Pulmonary artery endothelial cell (primary cell): ENCODE measurements around the gene VMAC. TPM values are rescaled to one million over a fixed set of nuclear protein-coding genes. Genes with fewer than 3 reads are reported as not detected.
"Not testable (repeated sequence)": the region's sequence is repeated elsewhere in the genome, so short reads cannot be mapped to it uniquely, and the experiment has no call there.

Experiments
- DNase-seq: peaks from one replicate; pipeline ENCODE4 v3.0.0-alpha.2; 2011; ENCODE audit warnings: low read depth, low spot score
- total RNA-seq: library from RNA; depleted of rRNA; stranded (reverse); fragments of >200 nt; gene quantifications from 2 replicates; pipeline ENCODE4 v1.2.3, GENCODE V29; 2014

The VMAC gene
- total RNA-seq, 1 donor from 2014 or later: 4.4 TPM

DNA sequence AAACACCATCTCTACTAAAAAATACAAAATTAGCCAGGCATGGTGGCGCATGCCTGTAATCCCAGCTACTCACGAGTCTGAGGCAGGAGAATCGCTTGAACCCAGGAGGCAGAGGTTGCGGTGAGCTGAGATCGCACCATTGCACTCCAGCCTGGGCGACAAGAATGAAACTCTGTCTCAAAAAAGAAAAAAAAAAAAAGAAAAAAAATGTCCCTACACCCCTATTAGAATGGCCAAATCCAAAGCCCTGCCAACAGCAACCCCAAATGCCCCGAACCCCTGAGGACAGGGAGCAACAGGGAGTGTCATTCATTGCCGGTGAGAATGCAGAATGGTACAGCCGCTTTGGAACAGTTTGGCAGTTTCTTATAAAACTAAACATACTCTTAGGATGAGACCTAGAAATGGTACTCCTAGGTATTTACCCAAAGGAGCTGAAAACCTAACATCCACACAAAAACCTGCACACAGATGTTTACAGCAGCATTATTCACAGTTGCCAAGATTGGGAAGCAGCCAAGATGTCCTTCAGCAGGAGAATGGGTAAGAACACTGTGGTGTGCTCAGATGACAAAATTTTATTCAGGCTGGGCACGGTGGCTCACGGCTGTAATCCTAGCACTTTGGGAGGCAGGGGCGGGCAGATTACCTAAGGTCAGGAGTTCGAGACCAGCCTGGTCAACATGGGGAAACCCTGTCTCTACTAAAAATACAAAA lies 21.4 kb upstream of the VMAC start:
- not testable (repeated sequence) for DNase-seq

DNA sequence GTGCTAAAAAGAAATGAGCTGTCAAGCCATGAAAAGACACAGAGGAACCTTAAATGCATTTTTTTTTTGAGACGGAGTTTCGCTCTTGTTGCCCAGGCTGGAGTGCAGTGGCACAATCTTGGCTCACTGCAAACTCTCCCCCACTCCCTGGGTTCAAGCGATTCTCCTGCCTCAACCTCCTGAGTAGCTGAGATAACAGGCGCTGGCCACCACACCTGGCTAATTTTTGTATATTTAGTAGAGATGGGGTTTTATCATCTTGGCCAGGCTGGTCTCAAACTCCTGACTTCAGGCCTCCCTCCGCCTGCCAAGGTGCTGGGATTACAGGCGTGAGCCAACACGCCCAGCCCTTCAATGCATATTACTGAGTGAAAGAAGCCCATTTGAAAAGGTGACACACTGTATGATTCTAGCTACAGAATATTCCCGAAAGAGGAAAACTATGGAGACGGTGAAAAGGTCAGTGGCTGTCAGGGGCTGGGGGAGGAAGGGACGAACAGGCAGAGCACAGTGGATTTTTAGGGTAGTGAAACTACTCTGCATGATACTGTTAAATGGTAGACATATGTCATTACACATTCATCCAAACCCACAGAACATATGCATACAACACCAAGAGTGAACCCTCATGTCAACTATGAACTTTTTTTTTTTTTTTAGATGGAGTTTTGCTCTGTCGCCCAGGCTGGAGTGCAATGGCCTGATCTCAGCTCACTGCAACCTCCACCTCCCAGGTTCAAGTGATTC lies 20.4 kb upstream of the VMAC start:
- not testable (repeated sequence) for DNase-seq

DNA sequence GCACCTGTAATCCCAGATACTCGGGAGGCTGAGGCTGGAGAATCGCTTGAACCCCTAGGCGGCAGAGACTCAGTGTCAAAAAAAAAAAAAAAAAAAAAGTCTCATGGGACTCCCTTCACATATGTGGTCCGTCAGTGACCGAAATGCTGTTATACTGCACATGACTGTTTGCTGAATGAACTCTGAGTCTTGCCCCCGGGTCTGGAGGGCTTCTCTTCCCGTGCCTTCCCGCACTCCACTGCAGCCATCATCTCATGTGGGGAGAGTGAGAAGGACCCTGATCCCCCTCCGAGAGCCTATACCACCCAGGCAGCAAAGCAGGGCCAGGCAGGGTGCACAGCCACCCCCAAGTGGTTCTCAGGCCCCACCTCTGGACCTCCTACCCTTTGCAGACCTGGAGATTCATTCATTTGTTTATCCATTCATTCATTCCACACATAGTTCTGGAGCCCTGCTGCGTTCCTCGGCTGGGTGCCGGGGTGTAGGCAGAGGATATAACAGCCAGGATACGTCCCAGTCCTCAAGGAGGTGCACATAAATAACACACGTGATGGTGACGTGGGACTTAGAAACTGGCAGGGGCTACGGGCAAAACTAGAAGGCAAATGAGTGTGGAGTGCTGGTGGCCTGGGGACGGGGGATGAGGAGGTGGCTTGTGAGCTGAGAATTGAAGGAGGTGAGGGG lies 15.2 kb upstream of the VMAC start:
- DNase-seq: no peak

DNA sequence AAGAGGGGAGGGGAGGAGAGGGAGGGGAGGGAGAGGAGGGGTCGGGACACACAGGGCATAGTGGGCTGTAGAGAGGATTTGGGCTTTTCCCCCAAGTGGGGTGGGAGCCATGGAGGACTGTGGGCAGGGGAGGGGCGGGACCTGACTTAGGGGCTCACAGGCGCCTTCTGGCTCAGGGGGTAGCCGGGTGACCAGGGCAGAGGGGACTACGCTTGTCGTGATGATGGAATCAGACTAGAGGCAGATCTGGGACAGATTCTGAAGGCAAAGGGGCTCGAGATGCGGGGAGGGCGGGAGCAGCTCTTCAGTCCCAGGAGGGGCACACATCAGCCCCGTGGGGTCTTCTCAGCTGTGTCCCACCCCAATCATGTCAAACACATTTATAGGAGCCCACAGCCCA lies 14.6 kb upstream of the VMAC start:
- DNase-seq: no peak

DNA sequence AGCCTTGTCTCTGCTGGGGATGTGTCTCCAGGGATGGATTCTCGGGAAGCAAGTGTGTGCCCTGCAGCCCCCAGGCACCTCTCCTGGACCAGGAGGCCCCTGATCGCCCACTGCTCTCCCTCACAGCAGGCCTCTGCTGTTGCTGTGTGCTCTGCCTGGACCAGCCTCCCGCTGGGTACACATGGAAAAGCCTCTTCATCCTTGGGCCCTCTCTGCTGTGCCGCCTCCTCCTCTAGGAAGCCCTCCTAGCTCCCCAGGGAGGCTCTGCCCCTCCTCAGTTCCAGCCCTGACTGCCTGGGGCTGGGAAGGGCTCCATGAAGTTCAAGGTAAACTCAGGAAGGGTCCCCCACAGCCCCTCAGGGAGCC lies 13.1 kb upstream of the VMAC start:
- DNase-seq: no peak

DNA sequence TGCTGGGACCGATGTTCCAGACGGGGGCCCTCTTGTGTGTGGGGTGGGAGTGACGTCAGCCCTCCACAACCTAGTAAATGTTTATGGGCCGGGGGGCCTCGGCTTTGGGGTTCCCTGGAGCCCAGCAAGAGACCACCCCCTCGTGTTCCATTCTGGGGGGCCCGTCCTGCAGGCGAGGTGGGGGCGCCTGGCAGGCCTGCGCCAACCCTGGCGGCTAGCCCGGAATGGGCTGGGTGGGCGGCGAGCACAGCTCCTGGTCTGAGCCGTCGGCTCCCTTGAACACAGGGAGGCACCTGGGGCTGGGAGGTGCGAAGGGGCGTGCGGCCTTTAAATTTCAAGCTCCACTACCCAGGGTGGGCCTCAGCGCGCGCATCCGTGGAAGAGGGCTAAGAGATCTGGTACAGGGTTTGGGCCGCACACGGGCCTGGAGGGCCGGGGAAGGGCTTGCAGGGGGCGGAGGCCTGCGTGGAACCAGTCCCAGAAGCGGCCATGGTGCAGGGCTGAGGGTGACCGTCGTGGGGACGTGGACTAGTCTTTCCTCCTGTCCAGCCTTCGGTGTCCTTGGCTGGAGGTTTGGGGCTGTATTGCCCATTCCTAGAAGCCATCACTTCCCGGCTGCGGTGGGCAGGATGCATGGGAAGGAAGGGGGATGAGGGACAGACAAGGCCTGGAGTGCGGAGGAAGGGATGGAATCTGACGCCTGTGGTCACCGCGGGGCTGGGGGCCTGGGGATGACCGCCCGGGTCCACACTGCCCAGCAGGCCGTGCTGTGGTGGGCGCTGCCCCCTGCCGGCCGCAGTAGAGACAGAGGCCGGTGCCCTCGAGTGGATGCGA lies 12.5 kb upstream of the VMAC start:
- no peak for DNase-seq

DNA sequence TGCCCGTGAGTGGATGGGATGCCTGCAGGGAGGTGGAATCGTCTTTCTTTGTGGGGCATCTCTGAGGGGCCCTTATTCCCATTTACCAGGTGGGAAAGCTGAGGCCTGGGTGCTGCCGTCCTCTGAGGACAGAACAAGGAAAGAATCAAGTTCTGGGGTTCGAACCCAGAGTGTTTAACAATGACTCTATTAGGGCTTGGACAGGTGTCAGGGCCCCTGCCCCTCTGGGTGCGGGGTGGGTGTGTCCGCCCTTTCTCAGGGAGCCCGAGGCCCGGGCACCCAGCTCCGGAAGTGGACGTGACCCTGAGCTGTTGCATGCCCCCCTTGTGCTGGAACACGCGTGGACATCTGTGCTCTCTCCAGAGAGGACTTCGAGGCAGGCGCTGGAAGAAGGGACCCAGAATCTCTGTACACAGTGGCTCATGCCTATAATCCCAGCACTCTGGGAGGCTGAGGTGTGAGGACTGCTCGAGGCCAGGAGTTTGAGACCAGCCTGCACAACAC lies 11.8 kb upstream of the VMAC start:
- no peak for DNase-seq

DNA sequence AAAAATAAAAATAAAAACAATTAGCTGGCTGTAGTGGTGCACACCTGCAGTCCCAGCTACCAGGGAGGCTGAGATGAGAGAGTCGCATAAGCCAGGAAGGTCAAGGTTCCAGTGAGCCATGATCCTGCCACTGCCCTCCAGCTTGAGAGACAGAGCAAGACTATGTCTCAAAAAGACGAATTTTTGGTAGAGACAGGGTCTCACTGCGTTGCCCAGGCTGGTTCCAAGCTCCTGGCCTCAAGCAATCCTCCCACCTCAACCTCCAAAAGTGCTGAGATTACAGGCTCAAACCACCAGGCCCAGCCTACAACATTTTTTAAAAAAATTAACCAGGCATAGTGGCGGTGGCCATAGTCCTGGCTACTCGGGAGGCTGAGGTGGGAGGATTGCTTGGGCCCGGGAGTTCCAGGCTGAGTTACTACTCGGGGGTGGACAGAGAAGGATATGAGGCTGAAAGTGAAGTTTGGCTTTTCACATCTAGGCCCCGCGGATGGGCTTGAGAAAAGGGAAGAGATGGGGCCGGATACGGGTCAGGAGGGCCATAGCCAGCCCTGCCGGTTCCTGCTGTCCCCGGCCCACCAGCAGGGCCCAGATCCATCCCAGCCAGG lies 11.3 kb upstream of the VMAC start:
- no peak for DNase-seq

DNA sequence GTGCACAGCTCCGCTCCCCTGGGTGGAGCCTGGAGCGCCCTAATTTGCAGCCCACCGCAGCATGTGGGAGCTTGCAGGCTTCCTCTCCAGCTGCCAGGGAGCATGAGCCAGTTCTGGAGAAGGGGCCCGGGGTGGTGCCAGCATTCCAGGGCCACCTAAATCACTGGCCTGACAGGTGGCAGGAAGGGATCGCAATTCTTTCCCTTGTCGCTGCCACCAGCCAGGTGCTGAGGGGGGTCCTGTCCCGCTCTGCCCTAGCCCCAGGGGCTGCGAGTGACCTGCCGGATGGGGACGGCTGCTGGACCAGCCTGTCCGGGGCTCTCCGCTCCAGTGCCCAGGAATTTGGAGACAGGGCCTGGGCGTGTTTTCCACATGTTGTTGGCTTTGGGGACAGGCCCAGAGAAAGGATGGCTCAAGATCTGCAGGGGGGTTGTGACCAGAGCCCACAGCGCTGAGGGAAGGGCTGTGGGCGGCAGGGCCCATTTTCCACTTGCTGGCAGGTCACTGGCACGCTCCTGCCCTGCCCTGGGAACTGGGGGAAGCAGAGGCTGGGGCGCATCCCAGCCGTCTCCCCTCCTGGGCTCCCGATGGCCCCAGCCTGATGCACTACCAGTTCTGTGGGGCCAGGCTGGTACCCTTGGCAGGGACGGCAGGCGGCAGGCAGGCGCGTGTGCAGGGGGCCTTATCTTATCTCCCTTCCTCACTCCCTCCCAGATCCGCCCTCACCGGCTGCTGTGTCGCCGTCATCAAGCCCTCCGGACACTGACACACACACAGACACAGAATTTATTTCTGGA lies 10.6 kb upstream of the VMAC start:
- peak; percentile 15 for DNase-seq

DNA sequence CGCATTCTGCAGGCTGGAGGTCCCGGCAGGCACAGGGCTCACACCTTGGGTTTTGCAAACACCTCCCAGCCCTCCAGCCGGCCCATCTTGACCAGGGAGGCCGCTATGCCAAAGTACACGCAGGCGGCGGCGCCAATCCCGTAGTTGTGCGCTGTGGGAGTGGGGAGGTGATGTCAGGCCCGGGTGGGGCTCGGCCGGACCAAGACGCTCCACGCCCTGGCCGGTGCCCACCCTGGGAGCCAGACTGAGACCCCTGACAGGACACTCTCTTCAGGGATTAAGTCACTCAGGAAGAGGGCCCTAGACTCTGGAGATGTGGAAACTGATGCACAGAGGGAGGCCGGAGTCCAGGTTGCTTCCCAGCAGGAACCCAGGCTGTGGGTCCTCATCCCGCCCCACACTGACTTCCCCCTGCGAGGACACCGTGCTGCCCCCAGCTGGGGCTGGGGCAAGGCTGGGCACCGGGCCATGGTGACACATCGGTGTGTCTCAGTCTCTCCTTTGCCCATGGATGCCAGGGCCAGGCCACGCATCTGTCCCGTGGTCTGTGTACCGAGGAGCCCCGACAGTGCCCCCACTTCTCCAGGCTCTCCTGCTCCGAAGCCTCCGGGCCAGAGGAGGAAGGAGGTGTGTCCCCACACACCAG lies 9.8 kb upstream of the VMAC start:
- DNase-seq: no peak

DNA sequence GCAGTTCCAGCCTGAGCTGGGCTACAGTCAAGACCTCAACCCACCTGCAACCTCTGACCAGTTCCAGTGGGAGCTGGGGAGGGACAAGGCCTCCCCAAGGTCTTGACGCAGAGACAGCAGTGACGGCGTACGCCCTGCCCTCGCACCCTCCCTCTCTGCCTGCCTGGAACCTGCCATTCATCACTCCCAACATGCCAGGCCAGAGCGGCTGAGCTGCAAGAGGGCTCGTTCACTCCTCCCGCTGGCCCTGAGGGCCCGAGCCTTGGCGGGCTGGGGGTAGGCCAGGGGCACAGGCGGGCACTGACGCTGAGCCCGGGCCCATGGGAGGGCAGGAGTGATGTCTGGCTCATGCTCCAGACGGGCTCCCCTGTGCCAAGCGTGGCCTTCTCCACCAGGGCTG lies 9.3 kb upstream of the VMAC start:
- no peak for DNase-seq

DNA sequence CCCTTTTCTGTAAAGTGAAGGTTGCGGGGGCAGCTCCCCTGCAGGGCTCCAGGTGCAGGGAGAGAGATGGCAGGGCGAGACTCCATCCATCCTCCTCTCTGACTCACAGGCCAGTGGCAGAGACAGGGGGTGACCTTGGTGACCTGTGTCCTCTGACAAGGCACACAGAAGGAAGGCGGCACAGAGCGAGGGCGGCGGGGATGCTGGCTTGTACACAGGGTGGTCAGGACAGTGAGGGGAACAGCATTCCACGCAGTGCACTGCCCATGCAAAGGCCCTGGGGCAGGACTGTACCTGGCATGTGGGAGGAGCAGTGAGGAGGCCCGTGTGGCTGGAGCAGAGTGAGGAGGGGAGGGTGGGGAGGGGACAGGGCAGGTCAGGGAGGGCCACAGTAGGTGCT lies 8.8 kb upstream of the VMAC start:
- no peak for DNase-seq

DNA sequence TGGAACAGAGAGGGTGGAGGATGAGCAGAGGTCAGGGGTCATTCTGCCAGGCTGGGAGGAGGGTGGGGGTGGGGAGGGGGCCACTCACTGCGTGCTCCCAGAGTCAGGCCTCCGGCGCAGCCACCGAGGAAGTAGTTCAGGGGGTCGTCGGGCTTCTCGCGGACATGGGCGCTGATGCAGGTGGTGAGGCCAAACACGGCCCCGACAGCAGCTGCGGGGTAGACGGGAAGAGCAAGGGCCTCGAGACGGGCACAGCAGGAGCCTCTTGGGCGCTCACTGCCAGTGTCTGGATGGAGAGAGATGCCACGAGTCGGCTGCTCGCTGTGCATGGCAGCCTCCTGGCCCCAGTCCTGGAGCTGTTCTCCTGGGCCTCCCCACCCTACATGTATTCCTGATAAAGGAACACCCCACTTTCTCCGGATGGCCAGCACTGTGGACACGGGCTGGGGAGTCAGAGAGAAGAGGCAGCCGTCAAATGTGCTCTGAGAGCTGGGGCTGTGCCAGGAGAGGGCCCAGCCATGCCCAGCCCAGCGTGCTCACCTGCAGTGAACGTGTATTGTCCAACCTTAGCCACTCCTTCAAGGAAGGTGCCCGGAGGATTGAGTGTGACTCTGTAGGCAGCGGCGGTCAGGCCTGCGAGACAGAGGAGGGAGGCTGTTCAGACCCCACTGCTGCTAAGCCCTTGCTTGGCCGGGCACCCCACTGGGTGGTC lies 8.2 kb upstream of the VMAC start:
- no peak for DNase-seq

DNA sequence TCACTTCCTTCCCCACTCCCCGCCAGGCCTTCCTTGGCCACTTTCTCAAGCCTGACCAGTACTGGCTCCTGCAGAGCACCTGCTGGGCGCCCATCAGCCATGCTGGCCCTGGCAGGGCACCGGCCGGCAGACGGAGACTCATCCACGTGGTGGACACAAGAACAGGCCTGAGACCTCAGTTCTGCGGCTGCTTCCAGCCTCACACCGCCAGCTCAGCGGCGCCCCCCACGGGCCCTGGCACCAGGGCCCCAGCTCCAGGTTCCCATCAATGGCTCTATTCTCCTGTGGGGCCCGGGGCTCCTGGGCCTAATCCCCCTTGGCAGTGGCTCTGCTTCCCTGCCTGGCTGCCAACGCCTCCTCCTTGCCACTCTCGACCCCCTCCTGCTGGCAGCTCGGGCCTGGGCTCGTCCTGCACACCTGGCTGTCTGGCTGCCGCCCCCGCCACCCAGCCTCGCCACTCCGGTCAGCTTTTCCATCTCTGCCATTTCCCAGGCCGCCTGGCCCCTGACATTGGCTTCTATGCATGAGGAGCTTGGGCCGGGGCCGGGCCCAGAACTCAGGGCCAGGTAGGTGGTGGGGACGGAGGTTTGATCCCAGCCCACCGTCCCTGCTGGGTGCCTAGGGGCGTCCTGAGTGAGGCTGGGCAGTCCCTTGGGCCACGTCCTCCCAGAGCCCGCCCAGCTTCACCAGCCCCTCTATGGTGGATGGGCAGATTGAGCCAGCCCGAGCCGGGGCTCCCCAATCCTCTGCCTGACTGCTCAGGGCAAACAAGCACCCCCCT lies 7.3 kb upstream of the VMAC start:
- DNase-seq: no peak

DNA sequence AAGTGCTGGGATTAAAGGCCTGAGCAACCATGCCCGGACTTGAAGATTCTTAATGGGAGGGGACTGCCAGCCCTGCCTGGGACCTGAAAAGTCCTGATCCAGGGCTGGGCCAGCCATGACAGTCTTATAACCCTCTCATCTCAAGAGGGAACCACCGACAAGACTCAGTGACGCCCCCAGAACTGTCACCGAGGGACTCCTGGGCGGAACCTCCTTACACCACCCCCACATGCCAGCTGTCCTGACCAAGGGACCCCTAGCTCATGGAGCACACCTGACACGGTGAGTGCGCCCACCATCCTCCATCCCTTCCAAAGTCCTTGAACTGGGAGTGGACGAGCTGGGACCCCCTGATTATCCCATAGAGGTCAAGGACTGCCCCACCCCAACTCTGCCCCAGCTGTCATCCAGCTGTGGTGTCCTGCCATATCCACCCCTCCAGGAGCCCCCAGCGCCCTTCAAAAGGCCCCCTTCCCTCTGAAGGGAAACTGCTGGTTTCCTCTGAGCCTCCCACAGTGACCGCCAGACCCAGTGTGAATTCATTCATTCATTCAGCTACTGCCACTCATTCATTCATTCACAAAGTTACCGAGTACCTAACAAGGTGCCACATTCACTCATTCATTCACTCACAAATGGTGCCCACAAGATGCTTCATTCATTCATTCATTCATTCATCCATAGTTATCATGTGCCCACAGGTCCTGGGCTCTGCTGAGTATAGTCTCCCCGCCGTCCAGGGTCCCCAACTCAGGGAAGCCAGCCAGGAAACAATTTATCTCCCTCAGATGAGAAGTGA lies 4.7 kb upstream of the VMAC start:
- no peak for DNase-seq

DNA sequence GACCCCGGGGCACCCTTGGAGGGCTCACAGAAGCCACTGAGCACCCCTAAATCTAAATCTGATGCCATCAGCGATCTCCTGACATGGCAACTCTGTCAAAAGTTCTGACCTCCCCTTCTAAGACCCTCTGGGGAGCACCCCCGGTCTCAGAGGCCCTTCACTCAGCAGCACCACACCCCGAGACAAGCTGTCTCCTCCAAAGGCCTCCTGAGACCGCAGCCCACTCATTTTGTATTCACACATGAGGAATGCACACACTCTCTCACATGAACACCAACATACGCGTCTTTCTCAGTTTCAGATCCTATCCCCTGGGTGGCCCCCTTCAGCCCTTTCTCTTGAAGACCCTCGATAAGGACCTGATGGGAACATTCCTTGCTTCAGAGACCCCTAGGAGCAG lies 3.7 kb upstream of the VMAC start:
- no peak for DNase-seq

DNA sequence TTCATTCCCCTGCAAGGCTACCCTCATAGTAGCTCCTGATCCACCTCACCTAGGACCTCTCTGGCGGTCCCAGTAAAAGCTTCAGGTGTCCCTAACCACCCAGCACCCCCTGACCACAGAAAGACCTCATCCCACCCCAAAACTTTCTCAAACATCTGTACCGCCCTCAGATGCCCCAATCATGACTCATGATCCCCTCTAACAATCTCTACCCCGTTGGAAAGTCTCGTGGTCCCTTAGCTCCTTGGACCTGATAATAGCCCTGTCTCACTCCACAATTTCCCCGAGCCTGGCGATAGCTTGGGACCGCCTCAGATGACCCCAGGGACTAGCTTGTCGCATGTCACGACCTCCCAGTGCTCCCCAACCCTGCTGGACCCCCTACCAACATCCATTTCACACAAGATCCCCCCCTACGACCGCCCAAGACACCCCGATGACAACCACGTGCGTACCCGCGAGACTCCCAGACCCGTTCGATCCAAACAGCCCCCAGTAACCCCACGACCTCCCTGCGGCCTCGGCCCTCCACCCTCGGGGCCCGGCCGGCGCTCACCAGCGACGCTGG lies 1.5 kb upstream of the VMAC start:
- DNase-seq: no peak
